ENCODE measurements around the gene VPS37D. TPM values are rescaled to one million over a fixed set of nuclear protein-coding genes. Genes with fewer than 3 reads are reported as not detected.

The VPS37D gene
- total RNA-seq, 1 experiment from 2014 or later = 0.85 TPM

GRCh38 chr7:73669288-73669701 is 1.7 kb downstream of the VPS37D start:
- no peak overlapping the region for H2AFZ ChIP-seq (ENCODE audit: low read length)
- H2BK15ac ChIP-seq (ENCODE audit: low read depth, low read length) = no peak overlapping the region
- no peak overlapping the region; a peak in 1 of 5 replicates for H3K4me3 Mint-ChIP-seq
- no peak overlapping the region for H3K4ac ChIP-seq (ENCODE audit: low read depth, low read length)
- H3K27ac Mint-ChIP-seq = no peak overlapping the region
- no peaks in the 10 kb centered on the region for H3K79me2 ChIP-seq (ENCODE audit: insufficient read depth, low read length)
- no peak overlapping the region for H2BK20ac ChIP-seq (ENCODE audit: low read depth, low read length, poor library complexity, severe bottlenecking)
- H3T11ph ChIP-seq (ENCODE audit: low read length) = no peak overlapping the region
- H3K23me2 ChIP-seq (ENCODE audit: insufficient read length, low read depth, low read length, poor library complexity, severe bottlenecking) = peaks cover 10% of the 10 kb centered on the region
- no peak for DNase-seq
- peaks cover 0 to 7% (median 4%) of the 10 kb centered on the region in 3 experiments; a peak in 3 of 7 replicates for H3K36me3 Mint-ChIP-seq (ENCODE audit: insufficient read depth in 1 of 3, low read depth in 3 of 3)
- no peak overlapping the region for H4K8ac ChIP-seq (replicated peaks; ENCODE audit: insufficient read length, low read depth, low read length)
- no peaks in the 10 kb centered on the region for H3K9me3 Mint-ChIP-seq
- no peak overlapping the region for H4K5ac ChIP-seq (ENCODE audit: insufficient read length, low read depth, low read length)
- H3K9me3 ChIP-seq (ENCODE audit: control insufficient read depth, low read depth, low read length) = no peaks in the 10 kb centered on the region
- no peaks in the 10 kb centered on the region for H4K20me1 ChIP-seq (ENCODE audit: control insufficient read depth, insufficient read depth, insufficient read length)
- H2BK5ac ChIP-seq (ENCODE audit: insufficient read length, low read length) = no peak overlapping the region
- no peak overlapping the region for H3K56ac ChIP-seq (ENCODE audit: insufficient read length, low read depth, low read length)
- H2BK120ac ChIP-seq (ENCODE audit: low read depth, low read length, poor library complexity, severe bottlenecking) = no peak overlapping the region
- peaks cover 10 to 40% of the 10 kb centered on the region in 2 experiments for H3K4me1 Mint-ChIP-seq
- H3K27me3 Mint-ChIP-seq (ENCODE audit: low read depth) = peaks cover 28% of the 10 kb centered on the region
- H3K14ac ChIP-seq (ENCODE audit: insufficient read depth, low read length) = no peak overlapping the region
- H3K9ac ChIP-seq (ENCODE audit: extremely low read depth, insufficient read length, low read length) = no peak overlapping the region
- no peak overlapping the region for H2AK5ac ChIP-seq (ENCODE audit: insufficient read length, low read length)
- no peak overlapping the region for H3K4me2 ChIP-seq (ENCODE audit: insufficient read depth, insufficient read length, low read length)
- no peaks in the 10 kb centered on the region for H3K4me1 ChIP-seq (ENCODE audit: insufficient read depth, low read length)
- H3K27ac ChIP-seq (ENCODE audit: insufficient read length, low read depth, low read length) = no peak overlapping the region
- no peaks in the 10 kb centered on the region for H3K79me1 ChIP-seq (ENCODE audit: insufficient read depth, low read depth, low read length, poor library complexity, severe bottlenecking)
- H3K23ac ChIP-seq (ENCODE audit: insufficient read length, low read depth, low read length) = no peak overlapping the region
- no peaks in the 10 kb centered on the region for H3K27me3 ChIP-seq (ENCODE audit: insufficient read depth, low read length)
- TF ChIP-seq CTCF (conservative IDR thresholded peaks at IDR 0.05) = no peak
- WGBS (ENCODE audit: extremely low coverage, insufficient read length, low lambda C conversion rate) = no CpG with 5 or more reads among the region's 19 CpGs
- H3K18ac ChIP-seq (ENCODE audit: insufficient read length, low read depth, low read length) = no peak overlapping the region
- H4K91ac ChIP-seq (ENCODE audit: insufficient read length, low read depth, low read length) = no peak overlapping the region
- H2BK12ac ChIP-seq (ENCODE audit: insufficient read length, low read depth, low read length) = no peak overlapping the region

Measured in H9 (cell line).